Pancreas (tissue), 10 donors: ENCODE results near the gene RPP25L. TPM values are rescaled to one million over a fixed set of nuclear protein-coding genes. Genes with fewer than 3 reads are reported as not detected.

ENCODE experiments used
- ATAC-seq, 4 donors: fragments of 200-7000 bp; cut with Tn5 transposase; one replicate each; pipeline versions ENCODE4 v1.8.0 to v1.9.1; 2020; ENCODE audit warnings: mild to moderate bottlenecking in 4 of 4, moderate library complexity in 4 of 4
- DNase-seq, 6 donors: peaks; one replicate each; pipeline ENCODE4 v3.0.0-alpha.2; 2020
- FAIRE-seq: peaks from 2 replicates; lab custom pipeline; 2012; peaks lifted over from hg19 to GRCh38; lab: Jason Lieb, UNC
- H3K27ac ChIP-seq, 4 donors: fragments of 200-600 bp; sonication (generic); 1 replicate in 3 of 4; 2 replicates in 1 of 4; pipeline versions ENCODE4 v1.5.0 to v1.8.0; 2020
- H3K27me3 ChIP-seq, 4 donors: fragments of 200-600 bp; one replicate each; pipeline ENCODE4 v1.8.0; 2021
- H3K36me3 ChIP-seq, 3 donors: fragments of 200-600 bp; sonication (generic) in 1 of 3; one replicate each; pipeline versions ENCODE4 v1.5.0 to v1.8.0; 2020 to 2021
- H3K4me1 ChIP-seq, 3 donors: fragments of 200-600 bp; one replicate each; pipeline ENCODE4 v1.8.0; 2021
- H3K4me3 ChIP-seq, 4 donors: fragments of 200-600 bp; sonication (generic) in 2 of 4; one replicate each; pipeline versions ENCODE4 v1.5.0 to v1.8.0; 2020 to 2021
- H3K9me3 ChIP-seq, 4 donors: fragments of 200-600 bp; one replicate each; pipeline ENCODE4 v1.8.0; 2021
- WGBS, 2 donors: extraction: QIAGEN DNeasy Blood & Tissue Kit; methylation state at CpG; one replicate each; pipeline ENCODE4 v1.1.7; 2013; 5-methylcytosine and 5-hydroxymethylcytosine counted together
- intact Hi-C, 3 donors: fragments of 100-400 bp; cut with DNase I; formaldehyde crosslinking; loops; one replicate each; pipeline versions ENCODE4 v1.11.1 to v1.14.2; 2022
- polyA plus RNA-seq, 2 donors: library from polyadenylated mRNA; stranded (reverse); fragments of 200-250 nt; gene quantifications; one replicate each; pipeline ENCODE4 v1.2.3, GENCODE V29; 2013
- total RNA-seq, 6 donors: library from RNA; stranded (reverse); fragmentation: NEBNext Ultra II Directional in 4 of 6; extraction: Animal tissue kit (Norgen Biotek cat#: 25700) in 4 of 6; gene quantifications; one replicate each; pipeline versions ENCODE4 v1.2.1 to v1.2.4, GENCODE V29; 2021 to 2023
- TF ChIP-seq, protein P1 (sequence below), 4 donors: fragments of 200-600 bp; sonication (generic) in 3 of 4; IDR thresholded peaks; one replicate each; pipeline versions ENCODE4 v1.5.0 to v1.8.0; 2021; ENCODE audit warnings: antibody characterized with exemption in 4 of 4
- donor health status: healthy with polysubstance abuse.
- donor health status: DM: no; HTN: no; CAD: no; lungs with moderate emphysema.
- donor health status: DM: no; HTN: no; CAD: no.
- donor health status: control.
- donor health status: control.
- donor health status: Bipolar disorder and iron deficiency.
- donor health status: DM: yes; HTN: yes; CAD: no.
- donor health status: DM: no; HTN: no; CAD: no.
- donor health status: DM: no; HTN: no; CAD: no.
- donor health status: DM: yes; HTN: yes; CAD: no.

Gene RPP25L
- total and polyA plus RNA-seq, 8 donors, result 7.6 to 19.8 (median 12.4) TPM

GRCh38 chr9:34630402-34631154 lies 18.7 kb upstream of the RPP25L start:
- DNase-seq (no peak), ATAC-seq (no peak), FAIRE-seq (no peak)
- H3K27me3 ChIP-seq, result peaks cover 0 to 7% (median 2%) of the 10 kb centered on the region in 4 donors
- intact Hi-C loops, result no loop called here
- H3K27ac ChIP-seq, result no peak overlapping the region
- peaks cover 0 to 4% (median 0%) of the 10 kb centered on the region in 3 donors for H3K4me1 ChIP-seq
- no peaks in the 10 kb centered on the region for H3K36me3 ChIP-seq
- 30 to 34% methylated on average over 5 of the region's 5 CpGs for WGBS, 2 donors
- no peaks in the 10 kb centered on the region for H3K9me3 ChIP-seq
- no peak overlapping the region for H3K4me3 ChIP-seq
- TF ChIP-seq, protein P1, sequence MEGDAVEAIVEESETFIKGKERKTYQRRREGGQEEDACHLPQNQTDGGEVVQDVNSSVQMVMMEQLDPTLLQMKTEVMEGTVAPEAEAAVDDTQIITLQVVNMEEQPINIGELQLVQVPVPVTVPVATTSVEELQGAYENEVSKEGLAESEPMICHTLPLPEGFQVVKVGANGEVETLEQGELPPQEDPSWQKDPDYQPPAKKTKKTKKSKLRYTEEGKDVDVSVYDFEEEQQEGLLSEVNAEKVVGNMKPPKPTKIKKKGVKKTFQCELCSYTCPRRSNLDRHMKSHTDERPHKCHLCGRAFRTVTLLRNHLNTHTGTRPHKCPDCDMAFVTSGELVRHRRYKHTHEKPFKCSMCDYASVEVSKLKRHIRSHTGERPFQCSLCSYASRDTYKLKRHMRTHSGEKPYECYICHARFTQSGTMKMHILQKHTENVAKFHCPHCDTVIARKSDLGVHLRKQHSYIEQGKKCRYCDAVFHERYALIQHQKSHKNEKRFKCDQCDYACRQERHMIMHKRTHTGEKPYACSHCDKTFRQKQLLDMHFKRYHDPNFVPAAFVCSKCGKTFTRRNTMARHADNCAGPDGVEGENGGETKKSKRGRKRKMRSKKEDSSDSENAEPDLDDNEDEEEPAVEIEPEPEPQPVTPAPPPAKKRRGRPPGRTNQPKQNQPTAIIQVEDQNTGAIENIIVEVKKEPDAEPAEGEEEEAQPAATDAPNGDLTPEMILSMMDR (IDR thresholded peaks at IDR 0.05), result no peak

DNA sequence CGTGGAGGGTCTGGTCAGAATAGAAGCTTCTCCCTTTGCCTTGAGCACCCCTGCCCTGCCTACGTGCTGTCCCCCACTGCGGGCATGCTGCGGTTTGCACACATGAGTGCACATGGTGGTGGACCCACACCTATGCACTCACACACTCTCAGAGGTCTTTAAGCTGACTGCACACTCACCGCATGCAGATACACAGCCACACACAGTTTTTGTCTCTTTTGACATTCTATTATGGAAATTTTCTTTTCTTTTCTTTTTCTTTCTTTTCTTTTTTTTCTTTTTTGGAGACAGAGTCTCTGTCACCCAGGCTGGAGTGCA lies 17.6 kb upstream of the RPP25L start:
- Histone ChIP-seq H3K9me3 (no peaks in the 10 kb centered on the region), H3K27ac (no peak overlapping the region), H3K27me3 (peaks cover 0 to 16% (median 4%) of the 10 kb centered on the region in 4 donors), H3K4me3 (peak overlapping the region in 2 of 4 donors; percentile 34 to 46), H3K36me3 (no peaks in the 10 kb centered on the region), H3K4me1 (peaks cover 0 to 4% (median 0%) of the 10 kb centered on the region in 3 donors)
- ATAC-seq, result no peak
- WGBS, 2 donors, result 22 to 23% methylated on average over 5 of the region's 5 CpGs
- no peak for DNase-seq
- no peak for FAIRE-seq
- intact Hi-C loops, result no loop called here
- TF ChIP-seq, protein P1 (IDR thresholded peaks at IDR 0.05), result no peak

DNA sequence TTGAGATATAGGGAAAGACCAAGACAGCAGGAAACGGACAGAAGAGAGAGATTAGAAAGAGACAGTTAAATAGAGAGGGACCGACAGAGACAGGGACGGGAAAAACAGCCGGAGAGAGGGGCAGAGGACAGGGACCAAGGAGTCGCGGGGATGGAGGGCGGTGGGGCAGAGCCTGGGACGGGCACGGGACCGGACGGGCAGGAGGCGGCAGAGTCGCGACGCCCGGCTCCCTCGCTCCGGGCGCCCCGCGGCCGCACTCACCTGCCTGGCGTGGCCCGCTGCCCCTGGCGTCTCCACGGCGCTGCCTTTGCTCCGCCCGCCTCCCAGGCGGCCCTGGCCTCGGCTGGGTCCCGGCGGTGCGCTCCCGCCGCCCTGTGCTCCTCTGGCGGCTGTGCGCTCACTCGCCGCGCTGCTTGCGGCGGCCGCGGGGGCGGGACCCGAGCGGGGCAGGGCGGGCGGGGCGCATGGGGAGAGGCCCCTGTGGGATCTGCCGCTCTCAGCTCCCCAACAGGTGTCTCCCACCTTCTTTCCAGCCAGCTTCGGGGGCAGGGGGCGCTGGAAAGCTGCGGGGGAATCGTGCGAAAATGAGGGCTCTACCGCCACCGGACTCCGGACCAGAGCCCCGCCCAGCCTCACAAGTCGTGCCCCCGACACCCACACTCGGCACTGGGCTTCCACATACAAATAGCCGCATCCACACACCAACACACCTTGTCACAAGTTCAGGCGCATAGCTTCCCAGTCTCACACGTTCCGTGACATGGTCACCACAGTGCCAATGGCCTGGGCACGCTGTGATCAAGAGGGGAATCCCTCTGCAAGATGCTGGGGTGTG lies 17.0 kb upstream of the RPP25L start, which contains the start of gene ARID3C:
Gene ARID3C, minus strand, starts transcription at position 411 of the 835 bp plus-strand sequence. CDS start 1,052 bp downstream, outside the sequence.
- H3K4me1 ChIP-seq, result peaks cover 0 to 4% (median 0%) of the 10 kb centered on the region in 3 donors
- no peak within 1 kb of the TSS for H3K27ac ChIP-seq
- H3K9me3 ChIP-seq, result no peaks in the 10 kb centered on the region
- peaks cover 0 to 20% (median 5%) of the 10 kb centered on the region in 4 donors for H3K27me3 ChIP-seq
- FAIRE-seq (no peak), DNase-seq (peak in 5 of 6 donors; percentile 44 to 84 (median 68)), ATAC-seq (peak; percentile 83 to 93 (median 90))
- TF ChIP-seq, protein P1 (IDR thresholded peaks at IDR 0.05), result no peak
- H3K36me3 ChIP-seq, result no peaks in the 10 kb centered on the region
- peak within 1 kb of the TSS; percentile 7 to 46 (median 30) for H3K4me3 ChIP-seq
- 1 to 2% methylated on average over 36 to 69 of the region's 69 CpGs for WGBS, 2 donors
- intact Hi-C loops, result no loop called here

DNA sequence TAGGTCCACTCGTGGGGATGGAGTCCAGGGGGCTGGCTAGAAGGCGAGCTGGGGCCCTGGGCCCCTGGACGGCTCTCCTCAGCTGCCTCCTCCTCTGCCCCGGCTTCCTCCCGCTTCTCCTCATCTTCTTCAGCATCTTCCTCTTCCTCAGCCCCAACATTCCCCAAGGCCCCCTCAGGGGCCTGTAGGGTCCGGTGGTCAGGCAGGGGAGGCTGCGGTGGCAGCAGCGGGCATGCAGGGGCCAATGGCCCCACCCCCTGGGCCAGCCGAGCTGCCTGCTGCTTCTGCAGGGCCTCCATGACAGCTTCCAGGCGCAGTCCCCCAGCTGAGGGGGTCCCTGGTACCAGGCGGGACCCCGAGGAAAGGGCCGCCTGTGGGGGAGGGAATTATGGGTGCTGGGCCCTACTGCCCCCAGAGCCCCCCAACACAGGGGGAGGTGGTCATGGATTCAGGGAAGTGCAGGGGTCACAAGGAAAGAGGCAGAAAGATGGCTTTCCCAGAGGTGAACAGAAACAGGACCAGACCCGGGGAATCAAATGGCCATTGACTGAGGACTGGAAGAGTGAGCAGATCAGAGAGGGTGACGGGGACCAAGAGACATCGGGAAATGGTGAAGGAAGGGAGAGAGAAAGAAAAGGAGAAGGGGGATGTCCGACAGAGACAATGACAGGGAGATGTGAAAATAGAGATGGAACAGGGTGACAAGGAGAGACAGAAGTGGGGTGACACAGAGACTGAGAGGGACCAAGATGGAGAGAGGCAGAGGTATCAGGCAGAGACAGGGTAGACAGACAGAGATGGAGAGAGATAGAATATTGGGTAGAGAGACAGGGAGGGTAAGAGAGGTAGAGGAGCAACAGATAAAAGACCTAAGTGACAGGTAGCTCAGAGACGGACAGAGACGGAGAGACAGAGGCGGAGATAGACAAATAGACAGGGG lies 16.1 kb upstream of the RPP25L start:
- peak overlapping the region in 2 of 4 donors; percentile 34 to 46 for H3K4me3 ChIP-seq
- H3K9me3 ChIP-seq, result no peaks in the 10 kb centered on the region
- peaks cover 0 to 28% (median 8%) of the 10 kb centered on the region in 4 donors for H3K27me3 ChIP-seq
- FAIRE-seq (no peak), DNase-seq (no peak), ATAC-seq (no peak)
- TF ChIP-seq, protein P1 (IDR thresholded peaks at IDR 0.05), result no peak
- WGBS, 2 donors, result 30 to 33% methylated on average over 20 of the region's 20 CpGs
- H3K27ac ChIP-seq, result no peak overlapping the region
- H3K36me3 ChIP-seq, result no peaks in the 10 kb centered on the region
- intact Hi-C loops, result no loop called here
- H3K4me1 ChIP-seq, result peaks cover 0 to 7% (median 0%) of the 10 kb centered on the region in 3 donors
